ENCODE results near the gene CDC25B. TPM values are rescaled to one million over a fixed set of nuclear protein-coding genes. Genes with fewer than 3 reads are reported as not detected.
A peak's percentile ranks its signal among the peaks of the same experiment; 100 is the strongest.
"Not testable (repeated sequence)": the region's sequence is repeated elsewhere in the genome, so short reads cannot be mapped to it uniquely, and the experiment has no call there.

CDC25B gene
- total RNA-seq, 1 experiment from 2014 or later: 223 TPM

- Histone ChIP-seq H3K4me3 (replicated peaks in 1 of 2; ENCODE audit: low read depth in 1 of 2, low read length in 2 of 2) (peak overlapping the region in 1 of 2 experiments; percentile 19; a peak in 1 of 4 replicates), H3K4me2 (ENCODE audit: low read length) (peak overlapping the region; percentile 61), H3K9ac (ENCODE audit: low read length) (peak overlapping the region; percentile 23; the same call in 1 of the 2 replicates), H3K27ac (ENCODE audit: low read depth, low read length) (peak overlapping the region; percentile 35; the same call in 1 of the 2 replicates), H3K4me1 (ENCODE audit: control insufficient read depth in 1 of 2, insufficient read depth in 2 of 2, low read length in 2 of 2) (peaks cover 30 to 54% of the 10 kb centered on the region in 2 experiments)
- H3K27me3 ChIP-seq (ENCODE audit: insufficient read depth, low read length); intact Hi-C loops (cut with micrococcal nuclease); BruUV-seq (replicated peaks); H3K36me3 ChIP-seq (ENCODE audit: control insufficient read depth in 1 of 2, insufficient read depth in 2 of 2, low read length in 2 of 2); H3K9me2 ChIP-seq (ENCODE audit: insufficient read depth); H2AFZ ChIP-seq (ENCODE audit: low read depth, low read length, poor library complexity, severe bottlenecking); RAD21 ChIA-PET (ENCODE audit: low non-redundant PET in 1 of 2, low total read pairs in 2 of 2, uncharacterized antibody in 2 of 2, unreplicated experiment in 2 of 2); H3K79me2 ChIP-seq (ENCODE audit: insufficient read depth, low read length); H4K20me1 ChIP-seq (ENCODE audit: insufficient read depth); H3K9me3 ChIP-seq (ENCODE audit: control insufficient read depth in 1 of 2, insufficient read depth in 1 of 2, low read depth in 1 of 2, low read length in 2 of 2): not testable (repeated sequence)
- TF ChIP-seq JUND (IDR thresholded peaks at IDR 0.05) (peak; percentile 66), SIN3A (IDR thresholded peaks at IDR 0.05; ENCODE audit: low read depth) (peak; percentile 24; the same call in 1 of the 2 replicates), FOSL1 (IDR thresholded peaks at IDR 0.05; ENCODE audit: low read depth) (peak; percentile 67; the same call in 1 of the 2 replicates), CBX3 (IDR thresholded peaks at IDR 0.05; ENCODE audit: low read depth) (peak; percentile 38; the same call in 1 of the 2 replicates)
- DNase-seq (ENCODE audit: low read depth, low spot score): peak; percentile 40
- peak; percentile 80 for ATAC-seq
- POLR2A ChIA-PET: interaction anchor here (1.1 kb wide), 1 partner anchor 22 kb away, joined by 4 read pairs; no protein-coding TSS in a partner anchor
- CTCF ChIA-PET: interaction anchor here (1.6 kb wide), 1 partner anchor 15 kb away, joined by 4 read pairs; no protein-coding TSS in a partner anchor
Measured at GRCh38 chr20:3840201-3840600, 44.1 kb downstream of the CDC25B start.

GRCh38 chr20:3842348-3842930 is 46.3 kb downstream of the CDC25B start:
- CTCF ChIA-PET: interaction anchor here (1.1 to 1.4 kb wide), 3 partner anchors 13 to 29 kb away, joined by 3 to 4 read pairs (median 4); no protein-coding TSS in a partner anchor
- POLR2A ChIA-PET: interaction anchor here (1.3 kb wide), 1 partner anchor 22 kb away, joined by 4 read pairs; the partner anchor contains the start of gene AP5S1
- H3K79me2 ChIP-seq (ENCODE audit: insufficient read depth, low read length): peaks cover 7% of the 10 kb centered on the region; the same call in 1 of the 2 replicates
- H2AFZ ChIP-seq (ENCODE audit: low read depth, low read length, poor library complexity, severe bottlenecking): no peak overlapping the region
- ATAC-seq (no peak), DNase-seq (ENCODE audit: low read depth, low spot score) (no peak)
- no peaks in the 10 kb centered on the region for H4K20me1 ChIP-seq (ENCODE audit: insufficient read depth)
- no peaks in the 10 kb centered on the region for H3K27me3 ChIP-seq (ENCODE audit: insufficient read depth, low read length)
- no TSS peak for BruUV-seq (replicated peaks)
- peak overlapping the region; percentile 52 for H3K27ac ChIP-seq (ENCODE audit: low read depth, low read length)
- peak overlapping the region; percentile 62 for H3K4me2 ChIP-seq (ENCODE audit: low read length)
- H3K9me2 ChIP-seq (ENCODE audit: insufficient read depth): no peaks in the 10 kb centered on the region
- no peak overlapping the region for H3K4me3 ChIP-seq (replicated peaks in 1 of 2; ENCODE audit: low read depth in 1 of 2, low read length in 2 of 2)
- no peak overlapping the region for H3K9ac ChIP-seq (ENCODE audit: low read length)
- peaks cover 35 to 67% of the 10 kb centered on the region in 2 experiments for H3K4me1 ChIP-seq (ENCODE audit: control insufficient read depth in 1 of 2, insufficient read depth in 2 of 2, low read length in 2 of 2)
- RAD21 ChIA-PET (ENCODE audit: low non-redundant PET in 1 of 2, low total read pairs in 2 of 2, uncharacterized antibody in 2 of 2, unreplicated experiment in 2 of 2): no interaction called here
- no peaks in the 10 kb centered on the region for H3K36me3 ChIP-seq (ENCODE audit: control insufficient read depth in 1 of 2, insufficient read depth in 2 of 2, low read length in 2 of 2)
- intact Hi-C loops (cut with micrococcal nuclease): no loop called here
- no peaks in the 10 kb centered on the region for H3K9me3 ChIP-seq (ENCODE audit: control insufficient read depth in 1 of 2, insufficient read depth in 1 of 2, low read depth in 1 of 2, low read length in 2 of 2)
- no peak for TF ChIP-seq EZH2 (IDR thresholded peaks at IDR 0.05)
- TF ChIP-seq ATF3 (IDR thresholded peaks at IDR 0.05): no peak
- TF ChIP-seq CEBPB (IDR thresholded peaks at IDR 0.05; ENCODE audit: low read depth): no peak
- no peak for TF ChIP-seq CBX3 (IDR thresholded peaks at IDR 0.05; ENCODE audit: low read depth)
- TF ChIP-seq EGR1 (IDR thresholded peaks at IDR 0.05; ENCODE audit: low read depth): no peak

All from HCT116 (cell line).